Mucosa of descending colon (tissue), 3 donors: ENCODE results near the gene SH2D2A. TPM values are rescaled to one million over a fixed set of nuclear protein-coding genes. Genes with fewer than 3 reads are reported as not detected.
A peak's percentile ranks its signal among the peaks of the same experiment; 100 is the strongest.

Experiments used
- ATAC-seq: fragments of 200-7000 bp; cut with Tn5 transposase; one replicate; pipeline ENCODE4 v1.9.1; 2020; ENCODE audit warnings: mild to moderate bottlenecking, moderate library complexity
- DNase-seq, 3 donors: peaks; one replicate each; pipeline ENCODE4 v3.0.0-alpha.2; 2020
- H3K36me3 ChIP-seq: fragments of 200-600 bp; one replicate; pipeline ENCODE4 v1.8.0; 2021; ENCODE audit warnings: low read depth, mild to moderate bottlenecking
- H3K4me1 ChIP-seq: fragments of 200-600 bp; one replicate; pipeline ENCODE4 v1.8.0; 2021; ENCODE audit warnings: low read depth, mild to moderate bottlenecking
- H3K4me3 ChIP-seq: fragments of 200-600 bp; one replicate; pipeline ENCODE4 v1.8.0; 2021; ENCODE audit warnings: mild to moderate bottlenecking
- H3K9me3 ChIP-seq: fragments of 200-600 bp; one replicate; pipeline ENCODE4 v1.8.0; 2021; ENCODE audit warnings: mild to moderate bottlenecking
- intact Hi-C, 2 donors: fragments of 100-400 bp; cut with DNase I in 1 of 2; cut with micrococcal nuclease in 1 of 2; formaldehyde crosslinking; loops; one replicate each; pipeline versions ENCODE4 v1.11.0 to v1.11.1; 2022; cut with DNase I, micrococcal nuclease
- total RNA-seq, 3 donors: library from RNA; stranded (reverse); fragmentation: NEBNext Ultra II Directional in 2 of 3; extraction: Animal tissue kit (Norgen Biotek cat#: 25700) in 2 of 3; gene quantifications; one replicate each; pipeline versions ENCODE4 v1.2.1 to v1.2.4, GENCODE V29; 2021 to 2023
- TF ChIP-seq, protein P1 (sequence below): fragments of 200-600 bp; IDR thresholded peaks from one replicate; pipeline ENCODE4 v1.8.0; 2022; ENCODE audit warnings: antibody characterized with exemption, mild to moderate bottlenecking
- donor health status: DM: no; HTN: no; CAD: no; lungs with moderate emphysema.
- donor health status: DM: no; HTN: no; CAD: no.
- donor health status: DM: no; HTN: yes; CAD: no.

Gene SH2D2A
- total RNA-seq, 3 donors from 2014 or later = 2.9 to 3.3 (median 3.1) TPM

DNA sequence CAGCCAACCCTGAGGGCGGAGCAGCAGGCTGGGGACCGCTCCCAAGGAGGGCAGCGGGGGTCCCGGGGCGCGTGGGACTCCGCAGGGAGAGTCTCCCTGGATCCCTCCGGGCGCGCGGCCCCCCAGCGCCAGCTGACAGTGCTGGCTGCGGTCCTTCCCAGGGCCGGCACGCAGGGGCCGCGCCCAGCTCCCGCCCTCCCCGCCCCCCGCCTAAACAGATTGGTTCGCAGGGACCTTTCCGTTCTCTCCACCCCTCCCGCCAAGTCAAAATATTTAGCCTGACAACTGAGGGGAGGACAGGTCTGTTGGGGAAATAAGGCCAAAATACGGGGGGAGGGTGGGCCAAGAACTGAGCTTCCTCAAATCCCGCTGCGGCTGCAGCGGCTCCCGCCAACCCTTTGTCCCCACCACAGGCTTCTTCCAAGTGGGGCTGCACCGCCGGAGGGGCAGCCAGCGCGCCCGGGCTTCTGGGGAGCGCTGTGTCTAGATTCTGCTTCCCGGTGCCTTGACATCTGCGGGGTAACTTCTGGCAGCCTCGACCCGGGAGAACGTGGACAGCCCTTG, 42.4 kb upstream of the SH2D2A start, which contains the start of gene INSRR:
Gene INSRR, minus strand, starts transcription at position 159 of the 564 bp plus-strand sequence. CDS start 496 bp downstream, outside the sequence.
- Histone ChIP-seq H3K4me1 (peaks cover 17% of the 10 kb centered on the region), H3K9me3 (no peaks in the 10 kb centered on the region), H3K4me3 (no peak within 1 kb of the TSS), H3K36me3 (no peaks in the 10 kb centered on the region)
- TF ChIP-seq, protein P1, sequence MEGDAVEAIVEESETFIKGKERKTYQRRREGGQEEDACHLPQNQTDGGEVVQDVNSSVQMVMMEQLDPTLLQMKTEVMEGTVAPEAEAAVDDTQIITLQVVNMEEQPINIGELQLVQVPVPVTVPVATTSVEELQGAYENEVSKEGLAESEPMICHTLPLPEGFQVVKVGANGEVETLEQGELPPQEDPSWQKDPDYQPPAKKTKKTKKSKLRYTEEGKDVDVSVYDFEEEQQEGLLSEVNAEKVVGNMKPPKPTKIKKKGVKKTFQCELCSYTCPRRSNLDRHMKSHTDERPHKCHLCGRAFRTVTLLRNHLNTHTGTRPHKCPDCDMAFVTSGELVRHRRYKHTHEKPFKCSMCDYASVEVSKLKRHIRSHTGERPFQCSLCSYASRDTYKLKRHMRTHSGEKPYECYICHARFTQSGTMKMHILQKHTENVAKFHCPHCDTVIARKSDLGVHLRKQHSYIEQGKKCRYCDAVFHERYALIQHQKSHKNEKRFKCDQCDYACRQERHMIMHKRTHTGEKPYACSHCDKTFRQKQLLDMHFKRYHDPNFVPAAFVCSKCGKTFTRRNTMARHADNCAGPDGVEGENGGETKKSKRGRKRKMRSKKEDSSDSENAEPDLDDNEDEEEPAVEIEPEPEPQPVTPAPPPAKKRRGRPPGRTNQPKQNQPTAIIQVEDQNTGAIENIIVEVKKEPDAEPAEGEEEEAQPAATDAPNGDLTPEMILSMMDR = no peak
- intact Hi-C loops = no loop called here
- ATAC-seq = peak; percentile 3
- DNase-seq = no peak

DNA sequence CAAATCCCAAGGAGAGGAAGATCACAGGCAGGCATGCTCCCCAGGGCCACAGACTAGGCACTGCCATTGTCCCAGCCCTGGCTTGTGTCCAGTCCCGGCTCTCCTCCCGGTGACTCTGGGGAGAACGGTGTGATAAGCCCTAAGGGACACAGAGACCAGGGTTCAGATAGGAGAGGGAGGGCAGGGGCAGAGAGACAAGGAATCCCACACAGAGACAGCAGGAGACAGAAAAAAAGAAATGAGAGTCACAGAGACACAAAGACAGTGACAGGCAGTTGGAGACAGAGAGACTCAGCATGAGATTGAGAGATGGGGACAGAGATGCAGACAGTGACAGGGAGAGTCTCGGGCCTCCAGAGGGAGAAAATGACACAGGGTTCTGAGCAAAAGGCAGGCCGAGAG, 41.9 kb upstream of the SH2D2A start:
- intact Hi-C loops = no loop called here
- DNase-seq (no peak), ATAC-seq (no peak)
- H3K4me1 ChIP-seq = peaks cover 17% of the 10 kb centered on the region
- TF ChIP-seq, protein P1 = no peak
- H3K4me3 ChIP-seq = no peak overlapping the region
- no peaks in the 10 kb centered on the region for H3K9me3 ChIP-seq
- no peaks in the 10 kb centered on the region for H3K36me3 ChIP-seq

DNA sequence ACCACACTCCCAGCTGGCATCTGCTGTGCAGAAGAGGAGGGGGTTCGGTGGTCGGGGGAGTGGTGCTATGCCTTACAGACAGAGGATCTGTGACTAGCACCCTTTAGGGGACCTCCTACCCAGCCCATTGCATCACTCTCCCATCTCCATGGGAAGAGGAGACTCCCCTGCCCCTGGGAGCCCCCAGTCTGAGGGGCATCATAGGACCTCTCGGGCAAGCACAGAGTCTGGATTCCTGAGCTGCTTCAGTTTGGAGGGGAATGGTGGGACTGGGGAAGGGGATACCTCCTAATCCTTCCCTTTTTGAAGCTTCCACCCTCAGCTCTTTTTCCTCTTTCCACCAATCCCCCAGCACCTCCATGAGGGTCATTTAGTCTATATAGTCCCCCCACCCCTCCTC, 40.9 kb upstream of the SH2D2A start:
- intact Hi-C loops = no loop called here
- Histone ChIP-seq H3K4me3 (no peak overlapping the region), H3K36me3 (no peaks in the 10 kb centered on the region), H3K9me3 (no peaks in the 10 kb centered on the region), H3K4me1 (peaks cover 17% of the 10 kb centered on the region)
- ATAC-seq (no peak), DNase-seq (no peak)
- TF ChIP-seq, protein P1 = no peak

DNA sequence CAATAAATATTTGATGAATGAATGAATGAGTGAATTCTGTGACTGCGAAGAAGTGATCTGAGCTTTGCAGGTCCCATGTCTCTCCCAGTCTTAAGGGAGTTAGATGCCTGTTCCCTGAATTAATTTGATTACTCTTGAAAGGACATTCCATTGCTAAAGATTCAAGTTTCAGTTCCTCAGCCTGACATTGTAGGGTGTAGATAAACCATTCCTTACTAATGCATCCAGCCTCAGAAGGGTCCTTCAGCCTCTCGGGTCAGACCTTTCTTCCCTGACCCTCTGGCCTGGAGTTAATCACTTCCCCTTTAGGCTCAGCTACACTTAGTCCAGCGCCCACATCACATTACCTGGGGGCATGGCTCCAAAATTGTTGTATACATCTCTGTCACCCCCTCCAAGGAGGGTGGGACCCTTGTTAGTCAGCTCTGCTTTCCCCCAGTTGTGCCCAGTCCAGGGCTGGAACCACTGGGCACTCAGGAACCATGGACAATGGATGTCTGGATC, 39.7 kb upstream of the SH2D2A start:
- H3K9me3 ChIP-seq = no peaks in the 10 kb centered on the region
- intact Hi-C loops = no loop called here
- peaks cover 17% of the 10 kb centered on the region for H3K4me1 ChIP-seq
- H3K4me3 ChIP-seq = no peak overlapping the region
- ATAC-seq (no peak), DNase-seq (no peak)
- TF ChIP-seq, protein P1 = no peak
- H3K36me3 ChIP-seq = no peaks in the 10 kb centered on the region

DNA sequence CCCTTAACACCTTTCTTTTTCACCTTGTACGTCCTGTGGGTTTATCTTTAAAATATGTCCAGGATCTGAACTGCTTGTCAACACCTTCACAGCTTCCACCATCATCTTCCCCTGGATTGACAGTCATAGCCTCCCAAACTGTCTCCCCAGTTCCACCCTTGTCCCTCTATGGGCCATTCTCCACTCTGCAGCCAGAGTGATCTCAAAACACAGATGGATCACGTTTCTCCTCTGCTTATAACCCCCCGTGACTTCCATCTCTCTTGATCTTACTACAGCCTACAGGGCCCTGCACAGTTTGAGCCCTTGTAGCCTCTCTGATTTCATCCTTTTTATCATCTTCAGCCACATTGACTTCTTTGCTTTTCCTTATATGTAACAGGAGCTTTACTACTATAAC, 38.0 kb upstream of the SH2D2A start:
- no peak for DNase-seq
- ATAC-seq = no peak
- Histone ChIP-seq H3K9me3 (no peaks in the 10 kb centered on the region), H3K4me3 (no peak overlapping the region), H3K4me1 (peaks cover 5% of the 10 kb centered on the region), H3K36me3 (no peaks in the 10 kb centered on the region)
- TF ChIP-seq, protein P1 = no peak
- intact Hi-C loops = no loop called here
